C4-2B (cell line): ENCODE results near the gene AHRR.
"Not testable (repeated sequence)": the region's sequence is repeated elsewhere in the genome, so short reads cannot be mapped to it uniquely, and the experiment has no call there.

Experiments used
- CTCF ChIP-seq: fragments of 450-650 bp; conservative IDR thresholded peaks from 2 replicates; pipeline ENCODE4 v1.5.1; 2017; ENCODE audit warnings: mild to moderate bottlenecking
- ZFX ChIP-seq: fragments of 450-650 bp; IDR thresholded peaks from 2 replicates; pipeline ENCODE4 v1.6.1; 2017

- TF ChIP-seq CTCF, ZFX: not testable (repeated sequence)
Observed at GRCh38 chr5:300691-301435, 20.7 kb upstream of the AHRR start.
